ENCODE results near the gene PSTPIP1.

PSTPIP1 gene

GRCh38 chr15:77017761-77018720 lies 23.1 kb downstream of the PSTPIP1 start:
- Mint-ChIP-seq H3K27ac (peak overlapping the region; percentile 98), H3K4me3 (peak overlapping the region; percentile 68), H3K36me3 (peaks cover 80% of the 10 kb centered on the region), H3K9me3 (no peaks in the 10 kb centered on the region), H3K4me1 (peaks cover 97% of the 10 kb centered on the region)
- ATAC-seq (no peak), DNase-seq (ENCODE audit: low spot score in 2 of 2) (no peak)

GRCh38 chr15:77018796-77019505 lies 24.0 kb downstream of the PSTPIP1 start:
- H3K36me3 Mint-ChIP-seq = peaks cover 80% of the 10 kb centered on the region

GRCh38 chr15:77019521-77020331 lies 24.8 kb downstream of the PSTPIP1 start:
- H3K4me1 Mint-ChIP-seq = peaks cover 95% of the 10 kb centered on the region
- ATAC-seq (peak; percentile 59), DNase-seq (ENCODE audit: low spot score in 2 of 2) (no peak)
- peak overlapping the region; percentile 68 for H3K4me3 Mint-ChIP-seq
- peak overlapping the region; percentile 98 for H3K27ac Mint-ChIP-seq
- no peaks in the 10 kb centered on the region for H3K9me3 Mint-ChIP-seq
- H3K36me3 Mint-ChIP-seq = peaks cover 80% of the 10 kb centered on the region

More at GRCh38 chr15:77018796-77019505, 24.0 kb downstream of the PSTPIP1 start:
- Mint-ChIP-seq H3K4me1 (peaks cover 97% of the 10 kb centered on the region), H3K4me3 (peak overlapping the region; percentile 68), H3K27ac (peak overlapping the region; percentile 98), H3K9me3 (no peaks in the 10 kb centered on the region)
- no peak for ATAC-seq
- DNase-seq (ENCODE audit: low spot score in 2 of 2) = no peak

- peak overlapping the region; percentile 98 for H3K27ac Mint-ChIP-seq
- no peak for ATAC-seq
- no peak for DNase-seq (ENCODE audit: low spot score in 2 of 2)
- H3K4me3 Mint-ChIP-seq = peak overlapping the region; percentile 68
- H3K9me3 Mint-ChIP-seq = no peaks in the 10 kb centered on the region
- peaks cover 82% of the 10 kb centered on the region for H3K36me3 Mint-ChIP-seq
- H3K4me1 Mint-ChIP-seq = peaks cover 92% of the 10 kb centered on the region
Measured at GRCh38 chr15:77020348-77021087, 25.6 kb downstream of the PSTPIP1 start.

- ATAC-seq (no peak), DNase-seq (ENCODE audit: low spot score in 2 of 2) (no peak)
- peak overlapping the region; percentile 98 for H3K27ac Mint-ChIP-seq
- no peaks in the 10 kb centered on the region for H3K9me3 Mint-ChIP-seq
- H3K4me1 Mint-ChIP-seq = peaks cover 92% of the 10 kb centered on the region
- H3K4me3 Mint-ChIP-seq = peak overlapping the region; percentile 68
- H3K36me3 Mint-ChIP-seq = peaks cover 83% of the 10 kb centered on the region
Measured at GRCh38 chr15:77021088-77021481, 26.2 kb downstream of the PSTPIP1 start.

GRCh38 chr15:77021803-77022381 lies 27.0 kb downstream of the PSTPIP1 start:
- Mint-ChIP-seq H3K36me3 (peaks cover 90% of the 10 kb centered on the region), H3K4me3 (peak overlapping the region; percentile 68), H3K9me3 (no peaks in the 10 kb centered on the region), H3K27ac (peak overlapping the region; percentile 98), H3K4me1 (peaks cover 90% of the 10 kb centered on the region)
- DNase-seq (ENCODE audit: low spot score in 2 of 2) (peak in 1 of 2 donors; percentile 82), ATAC-seq (peak; percentile 67)

GRCh38 chr15:77022646-77023575 lies 28.0 kb downstream of the PSTPIP1 start:
- H3K4me1 Mint-ChIP-seq = peaks cover 85% of the 10 kb centered on the region
- no peaks in the 10 kb centered on the region for H3K9me3 Mint-ChIP-seq
- ATAC-seq (no peak), DNase-seq (ENCODE audit: low spot score in 2 of 2) (no peak)
- peak overlapping the region; percentile 98 for H3K27ac Mint-ChIP-seq
- H3K4me3 Mint-ChIP-seq = peak overlapping the region; percentile 68
- H3K36me3 Mint-ChIP-seq = peaks cover 98% of the 10 kb centered on the region

- H3K4me3 Mint-ChIP-seq = peak overlapping the region; percentile 68
- H3K27ac Mint-ChIP-seq = peak overlapping the region; percentile 98
- ATAC-seq (peak; percentile 15), DNase-seq (ENCODE audit: low spot score in 2 of 2) (no peak)
- H3K4me1 Mint-ChIP-seq = peaks cover 76% of the 10 kb centered on the region
- H3K36me3 Mint-ChIP-seq = peaks cover 98% of the 10 kb centered on the region
- no peaks in the 10 kb centered on the region for H3K9me3 Mint-ChIP-seq
Measured at GRCh38 chr15:77023576-77024272, 28.8 kb downstream of the PSTPIP1 start.

GRCh38 chr15:77024273-77025082 lies 29.6 kb downstream of the PSTPIP1 start:
- H3K4me3 Mint-ChIP-seq = peak overlapping the region; percentile 68
- DNase-seq (ENCODE audit: low spot score in 2 of 2) (peak; percentile 74 to 89), ATAC-seq (peak; percentile 46)
- H3K9me3 Mint-ChIP-seq = no peaks in the 10 kb centered on the region
- H3K4me1 Mint-ChIP-seq = peaks cover 69% of the 10 kb centered on the region
- peaks cover 98% of the 10 kb centered on the region for H3K36me3 Mint-ChIP-seq
- peak overlapping the region; percentile 98 for H3K27ac Mint-ChIP-seq

- peaks cover 61% of the 10 kb centered on the region for H3K4me1 Mint-ChIP-seq
- no peak for ATAC-seq
- peak overlapping the region; percentile 89 for H3K27ac Mint-ChIP-seq
- no peak for DNase-seq (ENCODE audit: low spot score in 2 of 2)
- no peaks in the 10 kb centered on the region for H3K9me3 Mint-ChIP-seq
- peaks cover 98% of the 10 kb centered on the region for H3K36me3 Mint-ChIP-seq
- H3K4me3 Mint-ChIP-seq = no peak overlapping the region
Measured at GRCh38 chr15:77025083-77025901, 30.4 kb downstream of the PSTPIP1 start.

- peaks cover 54% of the 10 kb centered on the region for H3K4me1 Mint-ChIP-seq
Measured at GRCh38 chr15:77025941-77026411, 31.1 kb downstream of the PSTPIP1 start.

More at GRCh38 chr15:77025941-77026411, 31.1 kb downstream of the PSTPIP1 start:
- DNase-seq (ENCODE audit: low spot score in 2 of 2) (no peak), ATAC-seq (no peak)
- peaks cover 98% of the 10 kb centered on the region for H3K36me3 Mint-ChIP-seq
- H3K4me3 Mint-ChIP-seq = no peak overlapping the region
- H3K27ac Mint-ChIP-seq = peak overlapping the region; percentile 89
- no peaks in the 10 kb centered on the region for H3K9me3 Mint-ChIP-seq

All from stimulated activated effector memory CD8-positive, alpha-beta T cell treated with anti-CD3 and anti-CD28 coated beads, Interleukin-12 subunit alpha, Interleukin-12 subunit beta, amount 100 ng/mL, for 72 hours (primary cell).